GM12864 (cell line): ENCODE data around the gene ADAMTSL2.

Experiments
- DNase-seq: peaks from one replicate; pipeline ENCODE4 v3.0.0-alpha.2; 2011; ENCODE audit warnings: low read depth
- H3K4me3 ChIP-seq: 2 replicates; pipeline ENCODE4 v1.5.1; 2011; ENCODE audit warnings: mild to moderate bottlenecking, low read depth, low read length, control low read depth
- TF ChIP-seq, protein P1 (sequence below): IDR thresholded peaks from 2 replicates; pipeline ENCODE4 v1.5.1; 2011; ENCODE audit warnings: low read depth, mild to moderate bottlenecking, moderate library complexity, low read length, control low read depth, inconsistent platforms; ENCODE audit errors: missing control alignments

ADAMTSL2 gene

DNA sequence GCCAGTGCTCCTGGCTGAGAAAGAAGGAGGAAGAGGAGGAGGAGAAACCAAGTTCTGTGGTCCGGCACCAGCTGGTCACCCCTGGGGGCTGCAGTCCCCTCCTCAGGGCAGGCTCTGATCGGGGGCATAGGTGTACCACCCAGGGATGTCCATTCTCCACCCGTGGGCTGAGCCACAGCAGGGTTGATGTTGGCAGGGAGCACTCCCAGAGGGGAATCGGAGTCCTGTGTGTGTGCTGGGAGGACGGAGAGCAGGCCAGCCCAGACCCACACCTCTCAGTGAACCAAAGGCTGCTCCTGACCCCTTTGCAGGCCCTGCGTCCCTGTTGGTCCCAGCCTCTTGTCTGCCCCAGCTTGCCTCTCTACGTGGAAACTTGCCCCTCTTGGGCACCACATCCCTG, 4.6 kb upstream of the ADAMTSL2 start:
- TF ChIP-seq, protein P1, sequence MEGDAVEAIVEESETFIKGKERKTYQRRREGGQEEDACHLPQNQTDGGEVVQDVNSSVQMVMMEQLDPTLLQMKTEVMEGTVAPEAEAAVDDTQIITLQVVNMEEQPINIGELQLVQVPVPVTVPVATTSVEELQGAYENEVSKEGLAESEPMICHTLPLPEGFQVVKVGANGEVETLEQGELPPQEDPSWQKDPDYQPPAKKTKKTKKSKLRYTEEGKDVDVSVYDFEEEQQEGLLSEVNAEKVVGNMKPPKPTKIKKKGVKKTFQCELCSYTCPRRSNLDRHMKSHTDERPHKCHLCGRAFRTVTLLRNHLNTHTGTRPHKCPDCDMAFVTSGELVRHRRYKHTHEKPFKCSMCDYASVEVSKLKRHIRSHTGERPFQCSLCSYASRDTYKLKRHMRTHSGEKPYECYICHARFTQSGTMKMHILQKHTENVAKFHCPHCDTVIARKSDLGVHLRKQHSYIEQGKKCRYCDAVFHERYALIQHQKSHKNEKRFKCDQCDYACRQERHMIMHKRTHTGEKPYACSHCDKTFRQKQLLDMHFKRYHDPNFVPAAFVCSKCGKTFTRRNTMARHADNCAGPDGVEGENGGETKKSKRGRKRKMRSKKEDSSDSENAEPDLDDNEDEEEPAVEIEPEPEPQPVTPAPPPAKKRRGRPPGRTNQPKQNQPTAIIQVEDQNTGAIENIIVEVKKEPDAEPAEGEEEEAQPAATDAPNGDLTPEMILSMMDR: no peak
- no peak overlapping the region for H3K4me3 ChIP-seq
- DNase-seq: no peak

- TF ChIP-seq, protein P1: no peak
Observed at GRCh38 chr9:133531293-133531692, 3.2 kb upstream of the ADAMTSL2 start.

DNA sequence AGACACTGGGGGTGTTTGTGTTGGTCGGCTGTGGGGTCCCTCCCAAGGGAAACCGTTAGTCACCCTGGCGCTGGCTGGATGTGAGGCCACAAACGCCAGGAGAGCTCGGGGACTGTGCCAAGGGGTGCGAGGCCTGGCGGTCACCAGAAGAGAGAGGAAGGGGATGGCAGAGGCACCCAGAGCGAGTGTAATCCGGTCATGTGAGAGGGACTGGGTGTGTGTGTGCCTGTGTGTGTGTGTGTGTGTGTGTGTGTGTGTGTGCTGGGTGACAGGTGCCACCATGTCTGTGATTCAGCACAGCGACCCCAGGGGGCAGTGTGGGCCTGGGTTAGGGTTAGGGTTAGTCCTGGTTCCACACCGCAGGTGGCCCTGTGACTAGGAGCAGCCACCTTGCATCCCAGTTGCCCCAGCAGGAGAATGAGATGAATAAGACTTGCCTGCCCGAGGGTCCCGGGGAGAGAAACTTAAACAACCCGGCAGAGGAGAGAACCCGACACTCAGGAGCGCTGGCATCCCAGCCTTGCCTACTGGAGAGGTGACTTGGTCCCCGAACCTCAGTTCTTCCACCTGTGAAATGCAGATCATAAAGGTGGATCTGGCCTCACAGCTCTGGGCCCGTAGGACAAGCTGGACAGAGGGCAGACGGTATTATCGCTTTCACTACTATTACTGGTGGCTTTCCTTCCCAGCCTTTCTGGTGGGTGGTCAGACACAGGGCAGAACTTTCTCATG, 1.4 kb upstream of the ADAMTSL2 start:
- TF ChIP-seq, protein P1: peak; percentile 70
- H3K4me3 ChIP-seq: no peak overlapping the region
- peak; percentile 33 for DNase-seq

More at GRCh38 chr9:133531293-133531692, 3.2 kb upstream of the ADAMTSL2 start:
- H3K4me3 ChIP-seq: no peak overlapping the region
- DNase-seq: no peak

DNA sequence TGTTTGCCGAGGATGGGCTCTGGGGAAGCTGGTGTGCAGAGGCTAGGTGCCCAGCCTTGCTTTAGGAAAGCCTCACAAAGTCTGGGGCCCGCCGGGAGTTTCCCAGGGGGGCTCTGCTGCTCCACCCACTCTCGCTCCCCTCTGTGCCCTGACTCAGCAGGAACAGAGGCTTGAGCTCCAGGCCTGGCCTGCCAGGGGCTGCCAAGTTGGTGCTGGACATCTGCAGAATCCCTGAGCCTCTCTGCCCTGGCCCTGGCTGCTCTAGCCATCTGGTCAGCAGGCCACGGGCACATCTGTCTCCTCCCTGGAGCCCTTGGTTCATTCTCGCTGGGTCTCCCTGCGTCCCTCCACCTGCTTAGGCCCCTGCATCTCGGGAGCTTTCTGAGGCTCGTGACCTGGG, 647 bp upstream of the ADAMTSL2 start:
- TF ChIP-seq, protein P1: no peak
- no peak for DNase-seq
- no peak overlapping the region for H3K4me3 ChIP-seq

- TF ChIP-seq, protein P1: no peak
- DNase-seq: no peak
- H3K4me3 ChIP-seq: no peak overlapping the region
Observed at GRCh38 chr9:133535306-133535877, 888 bp downstream of the ADAMTSL2 start.

DNA sequence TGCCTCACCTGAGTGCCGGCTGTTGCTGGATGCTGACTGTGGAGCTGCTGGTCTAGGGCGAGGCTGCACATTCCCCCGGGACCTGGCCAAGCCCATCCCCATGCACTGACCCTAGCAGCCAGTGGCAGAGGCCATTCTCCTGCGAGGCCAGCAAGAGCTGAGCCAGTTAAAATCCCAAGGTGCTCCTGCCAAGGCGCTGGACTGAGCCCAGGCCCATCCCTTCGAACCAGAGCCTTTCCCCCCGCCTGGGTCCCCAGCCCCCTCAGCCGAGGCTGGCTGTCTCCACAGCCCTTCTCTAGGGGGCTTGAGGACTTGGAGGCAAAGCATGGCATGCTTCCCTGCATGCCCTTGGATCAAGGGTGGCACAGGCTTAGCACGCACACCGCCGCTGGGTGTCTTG, 1.6 kb downstream of the ADAMTSL2 start:
- no peak for DNase-seq
- TF ChIP-seq, protein P1: no peak
- no peak overlapping the region for H3K4me3 ChIP-seq

GRCh38 chr9:133536536-133536935, 2.0 kb downstream of the ADAMTSL2 start:
- H3K4me3 ChIP-seq: no peak overlapping the region
- DNase-seq: no peak
- TF ChIP-seq, protein P1: no peak
